ENCODE measurements around the gene TUBA1A. TPM values are rescaled to one million over a fixed set of nuclear protein-coding genes. Genes with fewer than 3 reads are reported as not detected.
A peak's percentile ranks its signal among the peaks of the same experiment; 100 is the strongest.

Gene TUBA1A
- total RNA-seq = 679 TPM
- 100 to 1,000 TPM; 717 to 946 (median 807) TPM for polyA plus RNA-seq (ENCODE audit: insufficient read depth in 1 of 8, insufficient read length in 8 of 8, low replicate concordance in 1 of 8)
- long read RNA-seq, donor 1, transcript TUBA1A-207 (3 exons, 1,384 nt) = minor isoform, 18 of 201 reads
- long read RNA-seq, donor 1, transcript TUBA1A-202 (4 exons, 1,915 nt) = major isoform, 175 of 201 reads
- long read RNA-seq, donor 1, partial matches to known transcripts = 0 of 201 reads
- long read RNA-seq, donor 1, other reads (novel, unspliced or antisense) = 0 of 201 reads
- long read RNA-seq, donor 2, transcript TUBA1A-202 (4 exons, 1,915 nt) = major isoform, 70 of 80 reads
- long read RNA-seq, donor 2, partial matches to known transcripts = 0 of 80 reads
- long read RNA-seq, donor 2, other reads (novel, unspliced or antisense) = 0 of 80 reads
- long read RNA-seq, donor 3, transcript TUBA1A-201 (4 exons, 1,887 nt) = minor isoform, 10 of 412 reads
- long read RNA-seq, donor 3, transcript TUBA1A-207 (3 exons, 1,384 nt) = minor isoform, 40 of 412 reads
- long read RNA-seq, donor 3, transcript TUBA1A-202 (4 exons, 1,915 nt) = major isoform, 348 of 412 reads
- long read RNA-seq, donor 3, partial matches to known transcripts = 7 of 412 reads
- long read RNA-seq, donor 3, other reads (novel, unspliced or antisense) = 0 of 412 reads
- long read RNA-seq, donor 4, transcript TUBA1A-202 (4 exons, 1,915 nt) = major isoform, 378 of 427 reads
- long read RNA-seq, donor 4, transcript TUBA1A-205 (3 exons, 673 nt) = minor isoform, 7 of 427 reads
- long read RNA-seq, donor 4, transcript TUBA1A-207 (3 exons, 1,384 nt) = minor isoform, 23 of 427 reads
- long read RNA-seq, donor 4, partial matches to known transcripts = 13 of 427 reads
- long read RNA-seq, donor 4, other reads (novel, unspliced or antisense) = 0 of 427 reads
- long read RNA-seq, donor 5, transcript TUBA1A-206 (2 exons, 696 nt) = minor isoform, 18 of 1,120 reads
- long read RNA-seq, donor 5, transcript TUBA1A-207 (3 exons, 1,384 nt) = minor isoform, 105 of 1,120 reads
- long read RNA-seq, donor 5, transcript TUBA1A-205 (3 exons, 673 nt) = minor isoform, 12 of 1,120 reads
- long read RNA-seq, donor 5, transcript TUBA1A-202 (4 exons, 1,915 nt) = major isoform, 967 of 1,120 reads
- long read RNA-seq, donor 5, partial matches to known transcripts = 0 of 1,120 reads
- long read RNA-seq, donor 5, other reads (novel, unspliced or antisense) = 6 of 1,120 reads
- long read RNA-seq, donor 6, transcript TUBA1A-205 (3 exons, 673 nt) = minor isoform, 18 of 1,130 reads
- long read RNA-seq, donor 6, transcript TUBA1A-202 (4 exons, 1,915 nt) = major isoform, 950 of 1,130 reads
- long read RNA-seq, donor 6, transcript TUBA1A-207 (3 exons, 1,384 nt) = minor isoform, 67 of 1,130 reads
- long read RNA-seq, donor 6, transcript TUBA1A-206 (2 exons, 696 nt) = minor isoform, 15 of 1,130 reads
- long read RNA-seq, donor 6, partial matches to known transcripts = 30 of 1,130 reads
- long read RNA-seq, donor 6, other reads (novel, unspliced or antisense) = 41 of 1,130 reads
- long read RNA-seq, donor 7, transcript TUBA1A-201 (4 exons, 1,887 nt) = minor isoform, 6 of 779 reads
- long read RNA-seq, donor 7, transcript TUBA1A-207 (3 exons, 1,384 nt) = minor isoform, 46 of 779 reads
- long read RNA-seq, donor 7, transcript TUBA1A-206 (2 exons, 696 nt) = minor isoform, 19 of 779 reads
- long read RNA-seq, donor 7, transcript TUBA1A-202 (4 exons, 1,915 nt) = major isoform, 660 of 779 reads
- long read RNA-seq, donor 7, partial matches to known transcripts = 42 of 779 reads
- long read RNA-seq, donor 7, other reads (novel, unspliced or antisense) = 0 of 779 reads
- long read RNA-seq, donor 8, transcript TUBA1A-202 (4 exons, 1,915 nt) = major isoform, 278 of 297 reads
- long read RNA-seq, donor 8, transcript TUBA1A-207 (3 exons, 1,384 nt) = minor isoform, 12 of 297 reads
- long read RNA-seq, donor 8, transcript TUBA1A-206 (2 exons, 696 nt) = minor isoform, 5 of 297 reads
- long read RNA-seq, donor 8, partial matches to known transcripts = 0 of 297 reads
- long read RNA-seq, donor 8, other reads (novel, unspliced or antisense) = 0 of 297 reads
- long read RNA-seq, donor 9, transcript TUBA1A-207 (3 exons, 1,384 nt) = minor isoform, 37 of 437 reads
- long read RNA-seq, donor 9, transcript TUBA1A-202 (4 exons, 1,915 nt) = major isoform, 378 of 437 reads
- long read RNA-seq, donor 9, transcript TUBA1A-206 (2 exons, 696 nt) = minor isoform, 19 of 437 reads
- long read RNA-seq, donor 9, partial matches to known transcripts = 0 of 437 reads
- long read RNA-seq, donor 9, other reads (novel, unspliced or antisense) = 0 of 437 reads
- long read RNA-seq, donor 10, transcript TUBA1A-206 (2 exons, 696 nt) = minor isoform, 7 of 657 reads
- long read RNA-seq, donor 10, transcript TUBA1A-207 (3 exons, 1,384 nt) = minor isoform, 35 of 657 reads
- long read RNA-seq, donor 10, transcript TUBA1A-202 (4 exons, 1,915 nt) = major isoform, 594 of 657 reads
- long read RNA-seq, donor 10, transcript TUBA1A-203 (3 exons, 984 nt) = minor isoform, 7 of 657 reads
- long read RNA-seq, donor 10, partial matches to known transcripts = 7 of 657 reads
- long read RNA-seq, donor 10, other reads (novel, unspliced or antisense) = 0 of 657 reads
- long read RNA-seq, donor 11, transcript TUBA1A-206 (2 exons, 696 nt) = minor isoform, 7 of 363 reads
- long read RNA-seq, donor 11, transcript TUBA1A-202 (4 exons, 1,915 nt) = major isoform, 319 of 363 reads
- long read RNA-seq, donor 11, transcript TUBA1A-207 (3 exons, 1,384 nt) = minor isoform, 26 of 363 reads
- long read RNA-seq, donor 11, partial matches to known transcripts = 6 of 363 reads
- long read RNA-seq, donor 11, other reads (novel, unspliced or antisense) = 0 of 363 reads

- peaks cover 15% of the 10 kb centered on the region for H3K4me1 ChIP-seq (ENCODE audit: control insufficient read depth, insufficient read depth, low read length)
- H3K36me3 ChIP-seq (ENCODE audit: control insufficient read depth, insufficient read depth, low read length) = peaks cover 23% of the 10 kb centered on the region
- H3K27ac ChIP-seq (ENCODE audit: low read length) = peak within 1 kb of the TSS; percentile 100
- 0% methylated on average over 5 of the region's 26 CpGs for WGBS (ENCODE audit: insufficient coverage)
- H3K4me3 ChIP-seq (ENCODE audit: low read length) = peak within 1 kb of the TSS; percentile 100
- H3K9me3 ChIP-seq (replicated peaks; ENCODE audit: control insufficient read depth, low read depth, low read length) = no peaks in the 10 kb centered on the region
- H3K27me3 ChIP-seq (ENCODE audit: control insufficient read depth, insufficient read depth, low read length) = no peaks in the 10 kb centered on the region
- DNase-seq = peak; percentile 100
These were observed at the start of gene TUBA1A for GRCh38 chr12:49188916-49189367. Gene TUBA1A, minus strand, starts transcription at chr12:49189080. Its CDS starts 101 bp downstream, at chr12:49188979.

DNA sequence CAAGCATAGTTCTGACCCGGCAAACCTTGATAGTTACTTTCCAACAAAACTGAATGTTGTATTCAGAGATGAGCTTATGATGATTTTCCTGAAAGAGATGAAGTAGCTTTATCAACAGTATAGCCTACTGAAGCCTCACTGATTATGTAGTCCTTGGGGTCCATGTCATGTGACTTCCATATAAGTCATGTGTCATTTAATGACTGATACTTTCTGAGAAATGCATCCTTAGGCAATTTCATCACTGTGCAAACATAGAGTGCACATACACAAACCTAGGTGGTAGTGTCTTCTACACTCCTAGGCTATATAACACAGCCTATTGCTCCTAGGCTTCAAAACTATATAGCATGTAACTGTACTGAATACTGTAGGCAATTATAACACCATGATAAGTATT lies 47.5 kb upstream of the TUBA1A start:
- peaks cover 25% of the 10 kb centered on the region for H3K4me1 ChIP-seq (ENCODE audit: control insufficient read depth, insufficient read depth, low read length)
- no peaks in the 10 kb centered on the region for H3K27me3 ChIP-seq (ENCODE audit: control insufficient read depth, insufficient read depth, low read length)
- WGBS (ENCODE audit: insufficient coverage) = no CpG with 5 or more reads among the region's 1 CpG
- H3K9me3 ChIP-seq (replicated peaks; ENCODE audit: control insufficient read depth, low read depth, low read length) = no peaks in the 10 kb centered on the region
- H3K4me3 ChIP-seq (ENCODE audit: low read length) = no peak overlapping the region
- no peak overlapping the region for H3K27ac ChIP-seq (ENCODE audit: low read length)
- H3K36me3 ChIP-seq (ENCODE audit: control insufficient read depth, insufficient read depth, low read length) = no peaks in the 10 kb centered on the region
- DNase-seq = no peak

DNA sequence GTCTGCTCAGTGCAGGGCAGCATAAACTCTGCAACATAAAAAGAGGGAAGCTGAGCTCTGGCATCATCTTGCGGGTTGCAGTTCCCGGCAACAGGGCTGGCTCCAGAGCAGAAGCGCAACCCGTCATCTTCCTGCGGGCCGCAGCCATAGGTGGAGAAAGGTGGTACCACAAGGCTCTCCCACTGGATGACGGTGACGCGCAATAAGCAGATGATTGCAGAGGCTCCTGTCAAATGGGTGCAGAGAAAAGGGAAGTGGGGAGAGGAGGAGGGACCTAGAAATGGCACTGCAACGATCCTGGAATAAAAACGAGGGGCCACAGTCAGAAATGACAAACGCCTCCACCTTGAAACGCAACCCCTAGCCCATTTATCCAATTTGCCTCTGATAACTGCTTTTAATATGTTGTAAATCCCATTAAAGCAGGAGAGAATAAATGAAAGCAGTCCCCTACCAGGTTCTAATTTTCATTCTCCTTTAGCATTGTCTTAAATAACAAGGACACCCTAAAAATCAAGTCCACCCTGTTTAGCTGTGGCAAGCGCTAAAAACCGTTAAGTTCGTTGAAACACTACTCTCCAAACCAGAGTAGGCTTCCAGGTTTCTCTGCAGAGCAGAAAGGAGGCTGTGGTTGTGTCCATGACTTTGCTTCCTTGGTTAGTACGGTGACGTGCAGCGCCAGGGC lies 45.1 kb upstream of the TUBA1A start:
- Histone ChIP-seq H3K27me3 (ENCODE audit: control insufficient read depth, insufficient read depth, low read length) (no peaks in the 10 kb centered on the region), H3K4me3 (ENCODE audit: low read length) (no peak overlapping the region), H3K4me1 (ENCODE audit: control insufficient read depth, insufficient read depth, low read length) (peaks cover 34% of the 10 kb centered on the region), H3K36me3 (ENCODE audit: control insufficient read depth, insufficient read depth, low read length) (no peaks in the 10 kb centered on the region), H3K27ac (ENCODE audit: low read length) (peak overlapping the region; percentile 88), H3K9me3 (replicated peaks; ENCODE audit: control insufficient read depth, low read depth, low read length) (no peaks in the 10 kb centered on the region)
- 64% methylated on average over 12 of the region's 19 CpGs for WGBS (ENCODE audit: insufficient coverage)
- DNase-seq = peak; percentile 45

GRCh38 chr12:49232940-49233841 lies 44.3 kb upstream of the TUBA1A start:
- DNase-seq = peak; percentile 69
- Histone ChIP-seq H3K4me1 (ENCODE audit: control insufficient read depth, insufficient read depth, low read length) (peaks cover 34% of the 10 kb centered on the region), H3K9me3 (replicated peaks; ENCODE audit: control insufficient read depth, low read depth, low read length) (no peaks in the 10 kb centered on the region), H3K27ac (ENCODE audit: low read length) (peak overlapping the region; percentile 88), H3K4me3 (ENCODE audit: low read length) (no peak overlapping the region), H3K36me3 (ENCODE audit: control insufficient read depth, insufficient read depth, low read length) (no peaks in the 10 kb centered on the region), H3K27me3 (ENCODE audit: control insufficient read depth, insufficient read depth, low read length) (no peaks in the 10 kb centered on the region)
- 62% methylated on average over 17 of the region's 25 CpGs for WGBS (ENCODE audit: insufficient coverage)

GRCh38 chr12:49231878-49232655 lies 43.2 kb upstream of the TUBA1A start:
- Histone ChIP-seq H3K27me3 (ENCODE audit: control insufficient read depth, insufficient read depth, low read length) (no peaks in the 10 kb centered on the region), H3K4me3 (ENCODE audit: low read length) (no peak overlapping the region), H3K9me3 (replicated peaks; ENCODE audit: control insufficient read depth, low read depth, low read length) (no peaks in the 10 kb centered on the region), H3K4me1 (ENCODE audit: control insufficient read depth, insufficient read depth, low read length) (peaks cover 41% of the 10 kb centered on the region), H3K27ac (ENCODE audit: low read length) (peak overlapping the region; percentile 88), H3K36me3 (ENCODE audit: control insufficient read depth, insufficient read depth, low read length) (no peaks in the 10 kb centered on the region)
- WGBS (ENCODE audit: insufficient coverage) = 66% methylated on average over 5 of the region's 9 CpGs
- peak; percentile 78 for DNase-seq

DNA sequence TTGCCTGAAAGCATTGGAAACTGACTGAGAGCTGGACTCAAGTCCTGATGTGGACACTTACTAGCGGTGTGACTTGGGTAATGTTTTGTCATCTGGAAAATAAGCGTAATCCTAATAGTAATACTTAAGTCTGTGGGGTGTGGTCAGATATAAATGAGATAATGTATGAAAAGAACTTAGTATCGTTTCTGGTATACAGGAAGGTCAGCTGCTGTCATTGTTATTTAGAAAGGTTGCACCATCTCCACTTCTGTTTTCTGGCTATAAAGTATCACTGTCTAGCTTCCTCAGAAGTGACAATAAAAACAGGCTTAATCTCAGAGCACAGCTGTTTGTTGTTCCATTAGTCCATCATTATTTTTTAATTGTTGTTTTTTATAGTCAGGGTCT lies 41.9 kb upstream of the TUBA1A start:
- H3K36me3 ChIP-seq (ENCODE audit: control insufficient read depth, insufficient read depth, low read length) = no peaks in the 10 kb centered on the region
- no peak overlapping the region for H3K4me3 ChIP-seq (ENCODE audit: low read length)
- peak overlapping the region; percentile 60 for H3K27ac ChIP-seq (ENCODE audit: low read length)
- H3K27me3 ChIP-seq (ENCODE audit: control insufficient read depth, insufficient read depth, low read length) = no peaks in the 10 kb centered on the region
- WGBS (ENCODE audit: insufficient coverage) = no CpG with 5 or more reads among the region's 3 CpGs
- DNase-seq = peak; percentile 25
- H3K4me1 ChIP-seq (ENCODE audit: control insufficient read depth, insufficient read depth, low read length) = peaks cover 41% of the 10 kb centered on the region
- H3K9me3 ChIP-seq (replicated peaks; ENCODE audit: control insufficient read depth, low read depth, low read length) = no peaks in the 10 kb centered on the region
